C4-2B (cell line): ENCODE data around the gene PPP2R5B.

Source experiments
- H3K27ac ChIP-seq: fragments of 450-650 bp; 2 replicates; pipeline ENCODE4 v1.5.1; 2017
- CTCF ChIP-seq: fragments of 450-650 bp; conservative IDR thresholded peaks from 2 replicates; pipeline ENCODE4 v1.5.1; 2017; ENCODE audit warnings: mild to moderate bottlenecking
- ZFX ChIP-seq: fragments of 450-650 bp; IDR thresholded peaks from 2 replicates; pipeline ENCODE4 v1.6.1; 2017

The PPP2R5B gene

GRCh38 chr11:64902102-64902900, 22.2 kb upstream of the PPP2R5B start:
- TF ChIP-seq CTCF = no peak
- TF ChIP-seq ZFX = no peak
- no peak overlapping the region for H3K27ac ChIP-seq

GRCh38 chr11:64903291-64903833, 21.1 kb upstream of the PPP2R5B start:
- H3K27ac ChIP-seq = no peak overlapping the region
- TF ChIP-seq ZFX = no peak
- no peak for TF ChIP-seq CTCF

GRCh38 chr11:64905516-64906313, 18.8 kb upstream of the PPP2R5B start:
- H3K27ac ChIP-seq = no peak overlapping the region
- TF ChIP-seq CTCF (no peak), ZFX (no peak)

GRCh38 chr11:64906314-64906635, 18.2 kb upstream of the PPP2R5B start:
- TF ChIP-seq CTCF (no peak), ZFX (no peak)
- no peak overlapping the region for H3K27ac ChIP-seq

GRCh38 chr11:64908766-64909165, 15.7 kb upstream of the PPP2R5B start:
- no peak overlapping the region for H3K27ac ChIP-seq
- no peak for TF ChIP-seq CTCF
- no peak for TF ChIP-seq ZFX

- H3K27ac ChIP-seq = no peak overlapping the region
- TF ChIP-seq ZFX = no peak
- no peak for TF ChIP-seq CTCF
Observed at GRCh38 chr11:64909653-64910343, 14.7 kb upstream of the PPP2R5B start.
